ENCODE measurements around the gene TANC1.

TANC1 gene

DNA sequence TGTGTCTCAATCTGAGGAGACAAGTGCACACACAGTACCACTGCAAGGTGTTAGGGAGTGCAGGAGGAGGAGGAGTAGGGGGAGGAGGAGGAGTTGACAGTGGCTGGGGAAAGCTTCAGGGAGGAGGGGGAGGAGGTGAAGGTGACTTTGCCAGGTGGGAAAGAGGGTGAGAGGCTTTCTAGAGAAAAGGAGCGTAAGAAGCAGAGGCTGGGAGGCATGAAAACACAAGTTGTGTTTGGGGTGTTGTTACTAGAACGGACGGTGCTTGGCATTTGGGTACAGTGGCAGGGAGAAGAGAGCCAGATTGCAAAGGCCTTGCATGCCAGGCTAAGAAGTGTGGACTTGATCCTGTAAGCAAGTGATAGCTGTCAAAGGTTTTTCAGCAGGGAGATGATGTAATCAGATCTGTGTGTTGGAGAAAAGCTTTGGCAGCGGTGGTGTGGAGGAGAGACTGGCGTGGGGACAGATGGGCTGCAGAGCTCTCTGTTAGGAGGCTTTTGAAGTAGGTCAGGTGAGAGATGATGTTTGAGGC, 16.2 kb downstream of the TANC1 start:
- TF ChIP-seq POLR2AphosphoS5 (IDR thresholded peaks at IDR 0.05; ENCODE audit: low read depth, low read length) (no peak), FOXP2 (optimal IDR thresholded peaks at IDR 0.05; ENCODE audit: borderline replicate concordance, extremely low read depth, extremely low read length, insufficient read depth) (no peak), TAF1 (IDR thresholded peaks at IDR 0.05; ENCODE audit: borderline replicate concordance, insufficient read depth, low read length) (no peak), SIN3A (IDR thresholded peaks at IDR 0.05; ENCODE audit: borderline replicate concordance, insufficient read depth, low read length) (no peak)

DNA sequence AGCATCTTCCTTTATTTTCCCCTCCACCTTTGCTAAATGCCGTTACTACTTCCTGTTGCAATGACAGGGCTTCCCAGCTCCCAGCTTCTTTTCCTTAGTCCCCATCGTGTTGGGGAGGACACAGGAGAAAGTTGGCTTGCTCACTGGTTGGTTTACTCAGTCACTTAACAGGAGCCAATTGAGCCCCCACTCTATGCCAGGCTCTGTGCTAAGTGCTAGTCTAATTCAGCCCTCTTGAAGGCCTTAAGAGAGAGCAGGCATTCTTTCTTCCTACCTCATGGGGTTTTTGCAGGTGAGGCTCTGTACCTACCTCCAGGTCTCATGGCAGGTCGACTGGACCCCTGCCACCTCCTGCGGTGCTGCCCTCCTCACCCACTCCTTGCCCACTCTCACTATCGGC, 20.1 kb downstream of the TANC1 start:
- TF ChIP-seq POLR2AphosphoS5 (IDR thresholded peaks at IDR 0.05; ENCODE audit: low read depth, low read length) (no peak), TAF1 (IDR thresholded peaks at IDR 0.05; ENCODE audit: borderline replicate concordance, insufficient read depth, low read length) (no peak), FOXP2 (optimal IDR thresholded peaks at IDR 0.05; ENCODE audit: borderline replicate concordance, extremely low read depth, extremely low read length, insufficient read depth) (no peak), SIN3A (IDR thresholded peaks at IDR 0.05; ENCODE audit: borderline replicate concordance, insufficient read depth, low read length) (no peak)
- TF ChIP-seq, protein P1, sequence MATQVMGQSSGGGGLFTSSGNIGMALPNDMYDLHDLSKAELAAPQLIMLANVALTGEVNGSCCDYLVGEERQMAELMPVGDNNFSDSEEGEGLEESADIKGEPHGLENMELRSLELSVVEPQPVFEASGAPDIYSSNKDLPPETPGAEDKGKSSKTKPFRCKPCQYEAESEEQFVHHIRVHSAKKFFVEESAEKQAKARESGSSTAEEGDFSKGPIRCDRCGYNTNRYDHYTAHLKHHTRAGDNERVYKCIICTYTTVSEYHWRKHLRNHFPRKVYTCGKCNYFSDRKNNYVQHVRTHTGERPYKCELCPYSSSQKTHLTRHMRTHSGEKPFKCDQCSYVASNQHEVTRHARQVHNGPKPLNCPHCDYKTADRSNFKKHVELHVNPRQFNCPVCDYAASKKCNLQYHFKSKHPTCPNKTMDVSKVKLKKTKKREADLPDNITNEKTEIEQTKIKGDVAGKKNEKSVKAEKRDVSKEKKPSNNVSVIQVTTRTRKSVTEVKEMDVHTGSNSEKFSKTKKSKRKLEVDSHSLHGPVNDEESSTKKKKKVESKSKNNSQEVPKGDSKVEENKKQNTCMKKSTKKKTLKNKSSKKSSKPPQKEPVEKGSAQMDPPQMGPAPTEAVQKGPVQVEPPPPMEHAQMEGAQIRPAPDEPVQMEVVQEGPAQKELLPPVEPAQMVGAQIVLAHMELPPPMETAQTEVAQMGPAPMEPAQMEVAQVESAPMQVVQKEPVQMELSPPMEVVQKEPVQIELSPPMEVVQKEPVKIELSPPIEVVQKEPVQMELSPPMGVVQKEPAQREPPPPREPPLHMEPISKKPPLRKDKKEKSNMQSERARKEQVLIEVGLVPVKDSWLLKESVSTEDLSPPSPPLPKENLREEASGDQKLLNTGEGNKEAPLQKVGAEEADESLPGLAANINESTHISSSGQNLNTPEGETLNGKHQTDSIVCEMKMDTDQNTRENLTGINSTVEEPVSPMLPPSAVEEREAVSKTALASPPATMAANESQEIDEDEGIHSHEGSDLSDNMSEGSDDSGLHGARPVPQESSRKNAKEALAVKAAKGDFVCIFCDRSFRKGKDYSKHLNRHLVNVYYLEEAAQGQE (IDR thresholded peaks at IDR 0.05; ENCODE audit: insufficient read depth in 1 of 2, low read depth in 2 of 2, low read length in 2 of 2): no peak

DNA sequence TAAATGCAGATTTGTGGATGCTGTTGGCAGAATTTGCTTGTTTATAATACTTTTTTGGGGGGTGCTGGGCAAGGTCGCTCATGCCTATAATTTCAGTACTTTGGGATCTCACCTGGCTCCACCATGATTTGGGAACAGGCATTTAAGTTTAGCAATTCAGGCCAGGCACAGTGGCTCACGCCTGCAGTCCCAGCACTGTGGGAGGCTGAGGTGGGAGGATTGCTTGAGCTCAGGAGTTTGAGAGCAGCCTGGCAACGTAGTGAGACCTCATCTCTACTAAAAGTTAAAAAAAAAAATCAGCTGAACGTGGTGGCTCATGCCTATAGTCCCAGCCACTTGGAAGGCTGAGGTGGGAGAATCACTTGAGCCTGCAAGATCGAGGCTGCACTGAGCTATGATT, 20.7 kb downstream of the TANC1 start:
- TF ChIP-seq POLR2AphosphoS5 (IDR thresholded peaks at IDR 0.05; ENCODE audit: low read depth, low read length) (no peak), SIN3A (IDR thresholded peaks at IDR 0.05; ENCODE audit: borderline replicate concordance, insufficient read depth, low read length) (no peak), TAF1 (IDR thresholded peaks at IDR 0.05; ENCODE audit: borderline replicate concordance, insufficient read depth, low read length) (no peak), FOXP2 (optimal IDR thresholded peaks at IDR 0.05; ENCODE audit: borderline replicate concordance, extremely low read depth, extremely low read length, insufficient read depth) (no peak)
- TF ChIP-seq, protein P1 (IDR thresholded peaks at IDR 0.05; ENCODE audit: insufficient read depth in 1 of 2, low read depth in 2 of 2, low read length in 2 of 2): no peak

DNA sequence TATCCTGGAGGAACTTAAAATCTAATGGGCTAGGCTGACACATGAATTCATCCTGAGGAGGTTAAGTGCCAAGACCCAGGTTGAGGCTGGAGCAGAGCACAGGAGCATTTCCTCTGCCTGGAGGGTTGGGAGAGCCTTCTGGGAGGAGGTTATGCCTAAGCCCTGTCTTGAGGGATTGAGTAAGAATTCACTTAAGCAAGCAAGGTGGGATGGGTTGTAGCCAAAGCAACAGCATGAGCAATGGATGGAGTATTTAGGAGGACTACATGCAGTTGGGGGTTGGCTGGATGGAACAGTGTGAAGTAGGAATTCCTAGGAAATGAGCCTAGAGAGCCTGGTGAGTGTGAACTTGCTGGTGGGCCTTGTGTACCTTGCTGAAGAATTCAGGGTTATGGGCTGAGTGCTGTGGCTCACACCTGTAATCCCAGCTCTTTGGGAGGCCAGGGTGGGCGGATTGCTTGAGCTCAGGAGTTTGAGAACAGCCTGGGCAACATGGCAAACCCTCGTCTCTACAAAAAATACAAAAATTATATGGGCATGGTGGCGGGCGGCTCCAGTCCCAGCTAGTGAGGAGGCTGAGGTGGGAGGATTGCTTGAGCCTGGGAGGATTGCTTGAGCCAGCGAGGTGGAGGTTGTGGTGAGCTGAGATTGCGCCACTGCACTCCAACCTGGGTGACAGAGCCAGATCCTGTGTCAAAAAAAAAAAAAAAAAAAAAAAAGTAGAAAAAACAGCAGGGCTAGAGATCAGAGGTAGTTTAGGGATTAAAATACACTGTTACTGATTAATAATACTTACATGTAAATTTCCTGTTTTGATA, 22.2 kb downstream of the TANC1 start:
- no peak for TF ChIP-seq FOXP2 (optimal IDR thresholded peaks at IDR 0.05; ENCODE audit: borderline replicate concordance, extremely low read depth, extremely low read length, insufficient read depth)
- no peak for TF ChIP-seq POLR2AphosphoS5 (IDR thresholded peaks at IDR 0.05; ENCODE audit: low read depth, low read length)
- TF ChIP-seq TAF1 (IDR thresholded peaks at IDR 0.05; ENCODE audit: borderline replicate concordance, insufficient read depth, low read length): no peak

DNA sequence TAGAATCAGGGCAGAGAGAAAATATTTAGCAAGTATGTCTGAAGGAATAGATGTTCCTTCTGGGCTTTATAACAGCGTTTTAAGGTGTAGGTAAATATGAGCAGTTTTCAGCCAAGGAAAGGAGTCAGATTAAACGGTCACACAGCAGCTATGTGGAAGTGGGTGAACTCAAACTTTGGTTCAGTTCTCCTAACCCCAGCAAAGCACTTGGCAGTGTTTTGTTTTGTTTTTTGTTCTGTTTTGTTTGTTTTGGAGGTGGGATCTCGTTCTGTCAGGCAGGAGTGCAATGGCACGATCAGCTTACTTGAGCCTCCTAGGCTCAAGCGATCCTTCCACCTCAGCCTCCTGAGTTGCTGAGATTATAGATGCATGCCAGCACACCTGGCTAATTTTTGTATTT, 24.6 kb downstream of the TANC1 start:
- TF ChIP-seq FOXP2 (optimal IDR thresholded peaks at IDR 0.05; ENCODE audit: borderline replicate concordance, extremely low read depth, extremely low read length, insufficient read depth): no peak
- TF ChIP-seq TAF1 (IDR thresholded peaks at IDR 0.05; ENCODE audit: borderline replicate concordance, insufficient read depth, low read length): no peak
- TF ChIP-seq POLR2AphosphoS5 (IDR thresholded peaks at IDR 0.05; ENCODE audit: low read depth, low read length): no peak
- TF ChIP-seq, protein P1 (IDR thresholded peaks at IDR 0.05; ENCODE audit: insufficient read depth in 1 of 2, low read depth in 2 of 2, low read length in 2 of 2): no peak
- TF ChIP-seq SIN3A (IDR thresholded peaks at IDR 0.05; ENCODE audit: borderline replicate concordance, insufficient read depth, low read length): no peak

Data from PFSK-1 (cell line).